DND-41 (cell line): ENCODE results near the gene MYLK.

Experiments
- ATAC-seq: fragments of 200-7000 bp; cut with Tn5 transposase; 3 replicates; pipeline ENCODE4 v1.9.1; 2021; ENCODE audit warnings: low read depth; ENCODE audit not compliant: insufficient read depth
- DNase-seq: peaks from one replicate; pipeline ENCODE4 v3.0.0-alpha.2; 2020
- H2AFZ ChIP-seq: 2 replicates; pipeline ENCODE4 v1.6.0; 2012; ENCODE audit warnings: low read depth, low read length
- H3K27ac ChIP-seq: 2 replicates; pipeline ENCODE4 v1.5.1; 2012; ENCODE audit warnings: low read length, inconsistent platforms
- H3K27me3 ChIP-seq: fragments of 200-600 bp; sonication (generic); 2 replicates; pipeline ENCODE4 v1.6.0; 2012; ENCODE audit warnings: low read length, mild to moderate bottlenecking, inconsistent platforms; ENCODE audit not compliant: insufficient read depth, poor library complexity
- H3K36me3 ChIP-seq: 2 replicates; pipeline ENCODE4 v1.5.1; 2012; ENCODE audit warnings: low read length, inconsistent platforms; ENCODE audit not compliant: insufficient read depth
- H3K4me1 ChIP-seq: 2 replicates; pipeline ENCODE4 v1.5.1; 2012; ENCODE audit warnings: mild to moderate bottlenecking, low read length; ENCODE audit not compliant: insufficient read depth
- H3K4me2 ChIP-seq: 2 replicates; pipeline ENCODE4 v1.6.0; 2012; ENCODE audit warnings: mild to moderate bottlenecking, moderate library complexity, low read length, inconsistent platforms; ENCODE audit not compliant: insufficient read depth
- H3K4me3 ChIP-seq, 2 experiments: fragments of 200-600 bp in 1 of 2; shearing (Covaris generic) in 1 of 2; 2 replicates each; pipeline ENCODE4 v1.5.1; 2012 to 2016; ENCODE audit warnings: inconsistent platforms in 2 of 2, low read length in 2 of 2, mild to moderate bottlenecking in 2 of 2, low read depth in 1 of 2, moderate library complexity in 1 of 2
- H3K79me2 ChIP-seq: 2 replicates; pipeline ENCODE4 v1.6.0; 2012; ENCODE audit warnings: low read length, inconsistent platforms; ENCODE audit not compliant: insufficient read depth
- H3K9ac ChIP-seq: 2 replicates; pipeline ENCODE4 v1.6.0; 2012; ENCODE audit warnings: low read depth, mild to moderate bottlenecking, inconsistent platforms, low read length, moderate library complexity
- H3K9me3 ChIP-seq: 2 replicates; pipeline ENCODE4 v1.5.1; 2012; ENCODE audit warnings: low read length, moderate library complexity, mild to moderate bottlenecking, inconsistent platforms; ENCODE audit not compliant: insufficient read depth, severe bottlenecking
- H4K20me1 ChIP-seq: 2 replicates; pipeline ENCODE4 v1.6.0; 2012; ENCODE audit warnings: low read length; ENCODE audit not compliant: insufficient read depth
- EZH2 ChIP-seq: IDR thresholded peaks from 3 replicates; pipeline ENCODE4 v1.6.1; 2012; ENCODE audit warnings: borderline replicate concordance, low read depth, mild to moderate bottlenecking, moderate library complexity, low read length, inconsistent platforms; ENCODE audit not compliant: severe bottlenecking
- TF ChIP-seq, protein P1 (sequence below): IDR thresholded peaks from 2 replicates; pipeline ENCODE4 v1.5.1; 2012; ENCODE audit warnings: borderline replicate concordance, low read length, moderate library complexity, mild to moderate bottlenecking; ENCODE audit not compliant: poor library complexity, severe bottlenecking; ENCODE audit errors: extremely low read depth

MYLK gene

DNA sequence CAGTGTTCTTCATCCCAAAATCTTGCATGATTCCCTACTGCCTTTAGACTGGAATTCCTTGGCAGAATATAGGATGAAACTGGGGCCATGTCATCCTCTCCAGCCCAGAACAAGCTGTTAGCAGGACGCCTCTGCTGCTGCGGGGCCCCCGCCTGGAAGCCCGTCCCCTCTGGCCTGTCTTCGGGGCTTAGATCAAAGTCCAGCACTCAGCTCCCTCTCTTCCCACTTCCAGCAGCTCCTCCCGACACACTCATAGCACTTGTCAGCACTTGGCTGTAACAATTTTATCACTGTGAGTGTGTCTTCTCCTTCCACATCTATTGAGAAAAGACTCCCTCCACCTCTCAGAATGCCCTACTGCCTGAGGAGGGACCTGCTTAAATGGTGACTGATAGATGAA is 187.3 kb downstream of the MYLK start:
- DNase-seq, result no peak
- Histone ChIP-seq H3K4me2 (no peak overlapping the region), H3K27ac (no peak overlapping the region), H2AFZ (no peak overlapping the region), H3K36me3 (no peaks in the 10 kb centered on the region), H3K27me3 (peaks cover 6% of the 10 kb centered on the region), H3K4me1 (no peaks in the 10 kb centered on the region), H3K9ac (no peak overlapping the region), H4K20me1 (no peaks in the 10 kb centered on the region), H3K9me3 (no peaks in the 10 kb centered on the region), H3K4me3 (no peak overlapping the region), H3K79me2 (no peaks in the 10 kb centered on the region)
- TF ChIP-seq, protein P1, sequence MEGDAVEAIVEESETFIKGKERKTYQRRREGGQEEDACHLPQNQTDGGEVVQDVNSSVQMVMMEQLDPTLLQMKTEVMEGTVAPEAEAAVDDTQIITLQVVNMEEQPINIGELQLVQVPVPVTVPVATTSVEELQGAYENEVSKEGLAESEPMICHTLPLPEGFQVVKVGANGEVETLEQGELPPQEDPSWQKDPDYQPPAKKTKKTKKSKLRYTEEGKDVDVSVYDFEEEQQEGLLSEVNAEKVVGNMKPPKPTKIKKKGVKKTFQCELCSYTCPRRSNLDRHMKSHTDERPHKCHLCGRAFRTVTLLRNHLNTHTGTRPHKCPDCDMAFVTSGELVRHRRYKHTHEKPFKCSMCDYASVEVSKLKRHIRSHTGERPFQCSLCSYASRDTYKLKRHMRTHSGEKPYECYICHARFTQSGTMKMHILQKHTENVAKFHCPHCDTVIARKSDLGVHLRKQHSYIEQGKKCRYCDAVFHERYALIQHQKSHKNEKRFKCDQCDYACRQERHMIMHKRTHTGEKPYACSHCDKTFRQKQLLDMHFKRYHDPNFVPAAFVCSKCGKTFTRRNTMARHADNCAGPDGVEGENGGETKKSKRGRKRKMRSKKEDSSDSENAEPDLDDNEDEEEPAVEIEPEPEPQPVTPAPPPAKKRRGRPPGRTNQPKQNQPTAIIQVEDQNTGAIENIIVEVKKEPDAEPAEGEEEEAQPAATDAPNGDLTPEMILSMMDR, result no peak
- TF ChIP-seq EZH2, result no peak
- ATAC-seq, result no peak

DNA sequence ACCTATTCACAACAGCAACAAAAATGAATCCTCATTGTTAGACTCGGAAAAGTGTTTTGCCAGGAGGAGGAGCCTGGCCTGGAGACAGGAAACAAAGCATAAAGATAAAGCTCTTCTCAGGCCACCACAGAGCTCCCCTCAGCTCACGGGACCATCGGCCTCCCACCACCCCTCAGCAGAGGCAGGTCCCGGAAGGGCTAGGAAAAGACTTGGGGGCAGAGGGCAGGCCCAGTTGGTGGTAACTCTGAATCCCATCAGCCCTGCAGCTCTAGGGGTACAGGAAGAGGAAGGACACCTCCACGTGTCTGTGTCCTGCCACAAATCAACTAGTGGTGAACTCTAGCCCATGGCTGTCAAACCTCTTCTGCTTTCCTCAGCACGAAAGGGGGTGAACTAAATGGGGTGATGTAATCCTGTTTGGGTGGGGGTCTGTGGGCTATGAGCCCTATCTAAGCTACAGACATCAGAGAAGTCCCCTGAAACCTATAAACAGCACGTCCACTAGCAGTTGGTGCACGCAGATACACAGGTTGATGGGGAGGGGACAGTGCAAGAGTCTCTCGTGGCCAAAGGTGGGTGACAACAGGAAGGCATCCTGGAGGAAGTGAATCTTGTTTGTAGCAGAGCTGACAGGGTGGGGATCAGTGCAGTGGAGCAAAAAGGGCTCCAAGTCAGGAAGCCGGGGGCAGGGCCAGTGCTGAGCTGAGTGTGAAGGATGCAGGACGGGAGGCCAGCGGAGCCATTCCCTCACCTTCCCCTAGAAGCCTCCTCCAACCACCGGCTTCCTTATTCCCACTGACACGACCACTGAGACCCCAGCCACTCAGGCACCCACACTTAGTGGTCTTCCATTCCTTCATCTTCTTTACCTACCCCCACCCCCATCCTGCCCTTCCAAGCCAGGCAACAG is 188.1 kb downstream of the MYLK start:
- Histone ChIP-seq H3K4me1 (no peaks in the 10 kb centered on the region), H3K9me3 (no peaks in the 10 kb centered on the region), H3K4me3 (no peak overlapping the region), H3K9ac (no peak overlapping the region), H3K27me3 (peaks cover 13% of the 10 kb centered on the region), H2AFZ (no peak overlapping the region), H3K36me3 (no peaks in the 10 kb centered on the region), H4K20me1 (no peaks in the 10 kb centered on the region), H3K4me2 (no peak overlapping the region), H3K27ac (no peak overlapping the region), H3K79me2 (no peaks in the 10 kb centered on the region)
- ATAC-seq, result no peak
- DNase-seq, result no peak
- no peak for TF ChIP-seq EZH2
- TF ChIP-seq, protein P1, result no peak

- Histone ChIP-seq H3K36me3 (no peaks in the 10 kb centered on the region), H3K79me2 (no peaks in the 10 kb centered on the region), H2AFZ (no peak overlapping the region), H3K9me3 (no peaks in the 10 kb centered on the region), H3K27ac (no peak overlapping the region), H3K4me2 (no peak overlapping the region), H3K4me3 (no peak overlapping the region), H4K20me1 (no peaks in the 10 kb centered on the region), H3K4me1 (no peaks in the 10 kb centered on the region), H3K27me3 (peaks cover 14% of the 10 kb centered on the region), H3K9ac (no peak overlapping the region)
- ATAC-seq (no peak), DNase-seq (no peak)
- TF ChIP-seq, protein P1, result no peak
- no peak for TF ChIP-seq EZH2
Measured at GRCh38 chr3:123695152-123695551, 189.0 kb downstream of the MYLK start.
